GM18858 (cell line): ENCODE data around the gene RTTN.
A peak's percentile ranks its signal among the peaks of the same experiment; 100 is the strongest.
"Not testable (repeated sequence)": the region's sequence is repeated elsewhere in the genome, so short reads cannot be mapped to it uniquely, and the experiment has no call there.

Source experiments
- ATAC-seq: cut with Tn5 transposase; IDR thresholded peaks from one replicate; pipeline ENCODE4 v1.9.1; 2021; ENCODE audit not compliant: unreplicated experiment

RTTN gene

DNA sequence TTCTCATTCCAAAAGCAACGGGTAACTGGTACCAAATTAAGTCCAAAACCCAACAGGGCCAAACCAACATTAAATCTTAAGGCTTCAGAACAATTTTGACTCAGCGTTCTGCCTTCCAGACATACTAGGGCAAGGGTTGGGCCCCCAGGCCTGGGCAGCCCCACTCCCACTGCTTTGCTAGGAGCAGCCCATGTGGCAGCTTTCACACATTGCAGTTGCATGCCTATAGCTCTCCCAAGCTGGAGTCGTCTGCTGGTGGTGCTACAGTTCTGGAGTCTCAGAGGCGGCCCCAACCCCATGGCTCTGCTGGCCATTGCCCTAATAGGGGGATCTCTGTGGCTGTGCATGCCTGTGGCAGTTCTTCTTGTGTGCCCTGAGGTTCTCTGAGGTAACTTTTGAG, 220.2 kb downstream of the RTTN start:
- ATAC-seq = no peak

GRCh38 chr18:69982417-69982816, 223.1 kb downstream of the RTTN start:
- ATAC-seq = no peak

GRCh38 chr18:69981948-69982347, 223.5 kb downstream of the RTTN start:
- ATAC-seq = peak; percentile 47

DNA sequence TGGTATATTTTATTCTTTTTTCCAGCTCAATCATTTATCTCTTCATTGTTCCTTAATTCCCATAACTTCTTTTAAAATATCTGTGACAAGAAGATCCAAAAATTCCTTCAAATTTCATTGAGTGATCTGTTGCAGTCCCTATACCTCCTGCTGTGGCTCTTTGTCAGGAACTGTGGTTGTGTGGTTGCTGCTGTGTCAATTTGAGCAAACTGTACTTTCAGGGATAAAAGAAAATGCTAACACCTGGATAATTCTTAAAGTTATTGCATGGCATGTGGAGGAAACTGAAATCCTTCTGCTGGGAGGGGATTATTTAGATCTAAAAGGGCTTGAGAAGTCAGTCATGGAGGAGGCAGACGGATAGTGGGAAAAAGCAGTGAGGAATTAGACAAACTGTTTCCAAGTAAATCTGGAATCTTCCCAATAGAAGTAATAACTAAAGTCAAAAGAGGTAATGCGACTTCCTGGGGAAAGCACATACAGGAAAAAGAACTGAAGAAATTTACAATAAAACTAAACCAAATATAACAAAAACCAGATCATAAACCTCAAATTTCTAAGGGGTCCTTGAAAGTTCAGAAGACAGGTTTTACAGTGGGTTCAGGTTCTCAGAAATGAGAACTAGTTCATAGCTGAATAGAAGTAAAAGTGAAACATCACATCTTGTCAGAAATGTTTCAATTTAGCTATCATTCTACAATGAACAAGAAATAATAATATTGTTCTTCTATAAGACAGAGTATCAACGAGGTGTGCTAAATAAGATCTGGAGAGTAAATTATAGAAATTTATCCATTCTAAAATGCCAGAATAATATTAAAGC, 224.3 kb downstream of the RTTN start:
- ATAC-seq = no peak

DNA sequence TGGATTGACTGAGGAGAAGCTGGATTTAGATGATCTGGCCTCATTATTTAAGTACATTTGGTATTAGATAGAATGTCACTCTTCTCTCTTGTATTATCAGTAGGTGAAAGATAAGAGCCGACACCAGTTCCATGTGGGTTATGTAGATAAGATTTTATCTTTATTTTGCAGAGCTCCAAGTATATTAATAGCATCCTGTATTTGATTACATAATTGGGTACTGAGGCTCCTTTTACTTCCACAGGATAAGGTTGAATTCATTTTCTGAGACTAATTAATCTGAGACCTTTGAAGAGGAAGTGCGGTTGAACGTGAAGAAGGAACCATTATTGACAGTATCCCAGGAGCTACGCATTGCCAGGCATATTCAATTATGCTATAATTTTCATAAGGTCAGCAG, 225.0 kb downstream of the RTTN start:
- ATAC-seq = no peak

GRCh38 chr18:69978732-69979715, 226.5 kb downstream of the RTTN start:
- peak; percentile 81 for ATAC-seq

DNA sequence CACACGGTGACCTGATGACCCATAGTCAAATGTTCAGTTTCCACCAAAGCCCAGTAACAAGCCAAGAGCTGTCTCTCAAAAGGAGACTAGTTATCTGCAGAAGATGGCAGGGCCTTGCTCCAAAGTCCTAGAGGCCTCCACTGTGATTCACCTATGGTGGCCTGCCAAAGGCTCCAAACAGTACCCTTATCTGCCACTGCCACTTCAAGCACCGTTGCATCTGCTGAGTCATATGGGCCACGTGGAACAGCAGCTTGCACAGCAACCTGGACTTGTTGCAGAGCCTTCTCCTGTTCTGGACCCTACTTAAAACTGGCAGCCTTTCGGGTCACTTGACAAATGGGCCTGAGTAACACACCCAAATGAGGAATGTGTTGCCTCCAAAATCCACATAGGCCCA, 230.2 kb downstream of the RTTN start:
- not testable (repeated sequence) for ATAC-seq

GRCh38 chr18:69974365-69974764, 231.1 kb downstream of the RTTN start:
- ATAC-seq = no peak

DNA sequence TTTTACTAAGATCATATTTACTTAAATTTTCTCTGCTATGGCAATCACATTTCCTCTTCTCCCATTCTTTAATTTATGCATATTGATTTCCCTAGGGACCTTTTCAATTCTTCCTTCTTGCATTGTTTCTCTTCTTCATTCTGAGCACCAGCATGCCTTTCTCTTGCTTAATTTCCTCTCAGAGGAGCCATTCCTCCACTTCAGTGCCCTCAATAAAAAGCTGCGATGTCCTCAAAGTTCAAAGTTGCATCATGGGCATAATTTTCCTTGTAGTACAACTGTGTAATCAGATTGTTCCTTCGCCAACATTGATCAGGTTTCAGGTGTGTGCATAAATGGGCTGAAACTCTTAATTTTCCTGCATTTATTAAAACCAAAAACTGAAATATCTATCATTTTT, 236.0 kb downstream of the RTTN start:
- ATAC-seq = no peak

DNA sequence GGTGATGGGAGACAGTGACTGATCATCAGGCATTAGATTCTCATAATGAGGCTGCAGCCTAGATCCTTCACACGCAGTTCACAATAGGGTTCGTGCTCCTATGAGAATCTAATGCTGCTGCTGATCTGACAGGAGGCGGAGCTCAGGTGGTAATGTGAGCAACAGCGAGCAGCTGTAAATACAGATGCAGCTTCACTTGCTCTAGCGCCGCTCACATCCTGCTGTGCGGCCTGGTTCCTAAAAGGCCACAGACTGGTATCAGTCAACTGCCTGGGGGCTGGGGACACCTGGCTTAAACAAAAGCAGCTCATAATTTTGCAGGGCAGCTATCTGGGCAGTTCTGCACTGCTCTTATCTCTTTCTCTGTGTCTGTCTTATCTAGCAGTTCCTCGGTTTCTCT, 237.4 kb downstream of the RTTN start:
- ATAC-seq = peak; percentile 86

DNA sequence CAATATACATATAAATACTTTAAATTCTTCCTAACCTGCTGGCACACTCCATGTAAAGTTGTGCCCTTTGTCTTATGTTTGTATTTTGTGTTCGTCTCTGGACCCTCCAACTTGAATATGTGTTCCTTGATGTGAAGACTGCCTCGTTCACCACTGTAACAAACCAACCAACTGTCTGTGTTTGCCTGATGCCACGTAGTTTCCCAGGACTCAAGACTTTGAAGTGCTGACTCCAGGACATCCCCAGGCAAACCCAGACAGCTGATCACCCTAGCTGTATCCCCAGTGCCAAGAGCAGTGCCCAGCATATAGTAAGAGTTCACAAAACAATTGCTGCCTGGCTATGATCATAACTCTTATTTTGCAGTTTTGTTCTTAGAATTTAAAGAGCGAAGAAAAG, 242.3 kb downstream of the RTTN start:
- ATAC-seq = no peak

DNA sequence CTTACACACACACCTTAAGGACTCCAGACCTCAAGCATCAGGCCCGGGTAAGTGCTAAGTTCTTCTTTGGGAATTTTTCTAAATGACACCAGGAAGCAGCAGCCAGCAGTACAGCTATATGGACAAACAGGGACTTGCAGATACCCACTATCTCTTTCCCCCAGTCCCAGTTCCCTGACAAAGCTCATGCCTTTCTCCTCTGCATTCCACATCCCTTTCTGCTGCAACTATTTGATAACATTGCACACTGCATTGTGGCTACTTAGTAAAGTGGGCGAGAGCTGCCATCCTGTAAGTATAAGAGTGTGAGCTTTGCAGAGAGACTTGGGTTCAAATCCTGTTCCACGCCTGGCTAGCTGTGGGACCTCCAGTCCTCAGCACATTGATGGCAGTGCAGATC, 243.8 kb downstream of the RTTN start:
- ATAC-seq = no peak

DNA sequence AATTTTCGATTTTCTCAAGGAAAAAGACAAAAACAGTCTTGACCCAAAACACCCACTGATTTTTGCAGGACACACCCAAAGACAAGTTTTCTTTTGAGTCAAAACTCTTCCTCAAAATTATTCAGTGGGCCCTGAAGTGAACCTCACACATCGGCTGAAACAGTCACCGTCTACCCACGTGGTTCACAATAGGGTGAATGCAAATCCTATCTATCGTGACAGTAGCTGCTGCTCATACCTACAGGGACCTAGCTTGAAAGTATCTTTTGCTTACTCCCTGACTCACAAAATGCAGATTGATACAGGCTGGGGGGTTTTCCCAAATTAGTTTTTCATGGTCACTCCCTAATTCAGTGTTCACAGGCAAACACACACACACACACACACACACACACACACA, 247.1 kb downstream of the RTTN start:
- ATAC-seq = peak; percentile 59

DNA sequence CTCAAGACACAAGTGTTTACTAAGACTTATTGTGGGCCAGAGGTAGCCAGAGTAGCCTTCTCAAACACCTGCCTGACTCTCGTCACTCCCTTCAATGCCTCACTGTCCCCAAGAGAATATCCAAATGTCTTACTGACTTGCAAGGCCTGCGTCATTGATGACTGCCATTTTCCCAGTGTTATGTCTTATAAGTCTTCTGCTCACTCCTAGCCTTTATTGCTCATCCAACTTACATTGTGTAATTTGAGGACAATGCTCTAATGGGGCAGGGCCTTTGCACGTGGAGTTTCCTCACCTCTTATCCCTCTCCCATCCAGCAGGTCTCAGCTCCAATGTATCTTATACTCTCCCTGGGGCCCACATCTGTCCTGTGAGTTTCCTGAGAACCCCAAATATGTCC, 247.7 kb downstream of the RTTN start:
- ATAC-seq = no peak

DNA sequence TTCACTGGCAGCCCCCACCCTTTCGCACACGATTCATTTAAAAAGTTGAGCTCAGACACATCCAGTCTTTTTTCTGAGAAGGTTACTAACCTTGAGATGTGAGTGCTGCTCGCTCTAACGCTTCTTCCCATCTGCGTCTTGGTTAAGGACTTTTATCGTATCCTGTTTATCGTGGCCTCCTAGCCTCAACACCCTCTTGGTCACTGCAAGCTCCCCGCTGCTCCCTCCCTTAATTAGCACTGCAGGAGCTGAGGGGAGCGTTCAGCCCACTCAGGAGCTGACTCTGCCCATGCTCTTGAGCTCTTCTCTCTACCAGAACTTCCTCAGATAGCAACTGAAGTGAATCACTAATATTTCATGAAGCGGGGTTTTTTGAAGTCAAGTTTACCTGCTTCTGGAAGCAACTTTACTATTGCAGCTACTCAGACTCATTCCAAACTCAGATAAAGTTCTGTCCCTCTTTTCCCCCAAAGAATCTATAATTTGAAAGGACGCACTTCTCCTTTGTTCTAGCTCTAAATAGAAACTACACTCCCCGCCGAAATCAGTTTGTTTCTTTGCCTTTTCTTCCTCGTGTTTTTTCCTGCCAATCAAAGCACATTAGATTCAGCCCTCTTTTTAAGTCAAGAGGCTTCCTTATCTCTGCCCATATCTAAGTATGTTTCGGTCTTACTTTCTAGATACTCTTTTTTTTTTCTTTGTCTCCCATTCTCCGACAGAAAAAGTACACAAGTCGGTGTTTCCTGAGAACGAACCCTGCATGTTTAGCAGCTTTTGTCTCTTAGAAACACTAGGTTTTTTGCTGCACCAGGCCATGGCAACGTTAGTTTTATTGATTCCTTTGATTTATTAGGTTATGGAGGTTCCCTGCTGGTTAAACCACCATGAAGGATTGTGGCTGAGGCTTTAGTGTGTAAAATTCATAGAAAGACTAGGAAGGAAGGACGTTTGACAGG, 248.5 kb downstream of the RTTN start:
- ATAC-seq = no peak

- no peak for ATAC-seq
Measured at GRCh38 chr18:69956057-69956456, 249.4 kb downstream of the RTTN start.

DNA sequence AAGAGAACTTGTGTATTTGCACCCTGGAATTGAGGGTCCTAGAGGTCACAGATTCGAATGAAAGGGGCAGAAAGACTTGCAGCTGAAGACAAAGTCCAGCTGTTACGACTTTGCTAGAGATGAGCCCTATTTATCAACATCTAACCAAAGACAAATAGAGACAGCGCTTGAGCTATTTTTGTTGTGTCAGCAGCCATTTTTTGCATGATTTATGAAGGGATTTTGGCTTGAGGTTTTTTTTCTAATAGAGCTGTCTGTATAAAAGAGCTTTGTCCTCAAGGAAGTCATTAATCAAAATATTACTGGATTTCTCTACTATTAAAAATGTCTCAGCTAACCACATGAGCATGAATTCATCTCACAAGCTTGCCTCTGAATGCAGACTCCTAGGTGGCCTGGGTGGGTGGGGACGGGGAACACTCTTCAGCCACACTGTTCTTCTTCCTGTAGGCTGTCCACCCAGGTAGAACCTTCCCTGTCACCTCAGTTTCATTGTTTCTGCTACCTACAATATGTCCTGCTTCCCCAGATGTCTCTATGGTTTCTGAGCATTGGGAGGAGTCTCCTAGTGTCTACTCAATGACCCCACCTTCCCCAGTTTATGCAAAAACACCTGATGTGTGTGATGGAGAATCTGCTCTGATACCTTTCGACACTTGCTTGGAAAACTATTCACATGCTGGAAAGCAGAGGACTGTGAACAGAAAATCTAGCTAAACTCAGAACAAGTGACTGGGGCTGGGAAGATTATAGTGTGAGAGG, 250.6 kb downstream of the RTTN start:
- ATAC-seq = no peak

- ATAC-seq = no peak
Measured at GRCh38 chr18:69953191-69953590, 252.3 kb downstream of the RTTN start.
